HUDEP-2 (cell line): Measurements from ENCODE around the gene WRNIP1.

Source experiments
- DNase-seq, 76 experiments: peaks; one replicate each; lab custom pipeline; 2025; ENCODE audit not compliant: unreplicated experiment in 76 of 76; lab: John Stamatoyannopoulos, UW

WRNIP1 gene

DNA sequence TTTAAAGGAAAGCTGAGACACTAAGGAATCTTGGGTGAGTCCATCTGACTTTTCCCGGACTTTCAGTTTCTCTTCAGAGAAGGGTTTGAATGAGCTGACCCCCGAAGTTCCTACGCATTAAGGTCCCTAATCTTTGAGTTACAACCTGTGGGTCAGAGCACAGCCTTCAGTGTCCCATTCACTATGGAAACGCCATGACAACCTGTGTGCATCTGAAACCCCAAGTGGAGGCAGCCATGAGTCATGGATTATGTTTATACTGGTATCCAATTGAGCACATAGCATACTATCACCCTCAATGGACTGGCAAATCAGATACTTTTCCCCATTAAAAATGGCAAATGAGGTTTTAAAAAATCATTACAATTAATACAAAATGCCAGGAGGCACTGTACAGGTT is 25.9 kb upstream of the WRNIP1 start:
- peak in 8 of 76 experiments; percentile 17 to 51 (median 29) for DNase-seq

DNA sequence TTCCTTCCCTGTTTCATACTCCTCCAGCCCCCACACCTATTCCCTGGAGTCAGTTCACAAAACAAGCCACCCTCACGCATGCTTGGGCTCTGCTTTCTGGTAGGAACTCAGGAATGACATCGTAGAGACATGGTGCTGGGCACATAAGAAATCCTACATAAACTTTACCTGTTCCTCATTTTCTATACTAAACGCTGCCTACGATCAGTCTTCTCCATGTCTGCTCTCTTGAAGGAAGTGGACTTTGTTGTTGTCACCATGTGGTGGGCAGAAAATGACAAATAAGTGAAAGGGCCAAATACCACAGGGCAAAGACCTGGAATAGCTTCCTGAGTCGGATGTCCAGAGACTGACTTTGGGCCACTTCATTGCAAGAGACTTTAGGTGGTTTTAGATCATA is 24.6 kb upstream of the WRNIP1 start:
- no peak for DNase-seq

- no peak for DNase-seq
These were observed 23.4 kb upstream of the WRNIP1 start for GRCh38 chr6:2741756-2742155.

- DNase-seq: no peak
These were observed 21.6 kb upstream of the WRNIP1 start for GRCh38 chr6:2743280-2744208.

GRCh38 chr6:2744209-2744771 is 20.9 kb upstream of the WRNIP1 start:
- DNase-seq: no peak

DNA sequence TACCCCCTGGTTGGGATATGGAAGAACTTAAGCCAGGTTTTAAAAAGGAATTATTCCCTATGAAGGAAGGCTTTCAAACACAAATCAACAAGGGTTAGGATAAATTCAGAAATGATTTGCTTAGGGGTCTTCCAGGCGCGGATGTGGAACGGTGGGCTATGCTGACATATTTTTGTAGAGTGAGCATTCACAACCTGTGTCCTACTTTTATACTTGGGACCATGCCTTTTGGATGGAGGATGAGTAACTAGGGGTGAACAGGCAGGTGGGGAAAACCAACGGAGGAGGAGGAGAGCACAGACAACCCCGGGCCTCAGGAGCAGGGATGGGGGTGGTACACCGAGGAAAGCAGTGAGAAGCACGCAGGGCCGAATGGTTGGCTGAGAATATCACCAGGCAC is 20.4 kb upstream of the WRNIP1 start:
- DNase-seq: no peak

DNA sequence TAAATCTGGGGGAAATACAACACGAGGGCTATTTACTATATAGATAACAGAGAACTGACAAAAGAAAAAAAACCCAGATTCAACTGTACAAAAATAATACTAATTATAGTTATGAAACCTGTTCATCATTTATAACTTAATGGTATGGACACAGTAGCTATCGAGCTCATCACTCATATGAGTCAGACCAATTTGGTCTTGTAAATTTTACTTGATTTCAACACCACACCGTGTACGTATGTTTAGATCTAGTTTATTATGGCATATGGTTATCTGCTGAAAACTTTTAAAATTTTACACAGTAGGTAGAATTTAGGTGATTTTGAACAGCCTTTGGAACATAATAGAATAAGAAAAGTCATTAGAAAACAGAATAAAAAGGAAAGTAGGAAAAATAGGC is 19.9 kb upstream of the WRNIP1 start:
- DNase-seq: no peak

DNA sequence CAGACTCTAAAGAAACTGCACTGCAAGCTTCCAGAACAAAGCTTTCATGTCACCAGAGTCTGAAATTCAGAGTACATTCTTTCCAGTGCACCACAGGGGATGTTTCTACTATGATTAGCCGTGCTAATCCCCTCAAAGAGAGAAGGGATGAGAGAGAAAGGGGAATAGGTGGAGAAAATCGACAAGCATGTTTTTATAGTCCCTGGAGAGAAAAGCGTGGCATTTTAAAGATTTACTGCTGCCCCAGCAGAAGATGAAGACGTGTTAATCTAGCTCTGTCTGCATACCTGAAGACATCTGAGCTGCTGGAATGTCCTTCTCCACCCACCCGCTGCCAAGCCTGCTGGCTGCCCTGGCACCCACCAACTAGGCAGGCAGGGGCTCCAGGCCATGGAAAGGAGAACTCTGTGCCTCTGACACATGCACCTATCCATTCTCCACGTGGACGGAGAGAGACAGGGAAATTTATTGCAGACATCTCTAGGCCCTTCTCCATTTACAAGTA is 18.6 kb upstream of the WRNIP1 start:
- no peak for DNase-seq

DNA sequence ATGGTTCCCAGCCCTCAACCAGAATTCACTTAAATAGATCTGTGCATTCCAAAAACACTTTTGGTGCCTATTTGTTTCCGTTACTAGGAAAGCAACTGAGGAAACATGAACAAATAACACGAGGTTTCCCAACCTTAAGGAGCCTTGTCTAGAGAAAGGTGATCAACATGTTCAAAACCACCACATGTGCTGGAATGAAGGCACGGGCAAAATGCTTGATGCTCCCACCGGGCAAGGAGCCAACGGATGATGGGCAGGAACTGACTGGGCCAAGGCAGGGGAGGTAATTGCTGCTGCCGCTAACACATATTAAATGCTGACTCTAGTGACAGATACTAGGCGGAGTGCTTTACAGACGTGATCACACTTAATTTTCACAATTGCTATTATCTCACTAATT is 17.0 kb upstream of the WRNIP1 start:
- DNase-seq: no peak

DNA sequence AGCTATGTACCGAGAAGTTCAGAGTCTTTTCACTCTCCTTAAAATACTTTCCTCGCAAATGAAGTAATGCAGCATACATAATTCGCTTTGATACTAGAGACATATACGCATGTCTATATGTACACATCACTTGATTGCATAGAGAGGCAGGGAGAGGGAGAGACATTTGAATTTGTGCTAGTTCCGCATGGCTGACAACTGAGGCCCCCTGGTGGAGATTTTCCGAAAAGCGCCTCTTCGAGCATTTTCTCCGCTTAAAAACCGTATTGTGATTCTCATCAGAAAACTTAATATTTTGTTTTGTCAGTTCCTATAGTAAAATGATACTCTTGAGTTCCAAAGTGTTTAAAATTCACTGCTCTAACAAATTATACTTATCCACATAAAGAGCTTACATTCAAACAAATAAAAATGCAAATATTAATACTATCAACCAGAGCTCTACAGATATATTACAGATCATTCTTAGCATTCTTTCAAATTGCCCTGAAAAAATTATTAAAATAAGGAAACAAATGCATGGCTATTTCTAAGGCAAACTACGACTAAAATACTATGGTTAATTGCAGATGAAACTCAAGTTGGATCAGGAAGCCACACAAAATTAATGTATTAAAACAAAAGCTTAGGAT is 15.1 kb upstream of the WRNIP1 start:
- DNase-seq: peak in 47 of 76 experiments; percentile 12 to 72 (median 42)

GRCh38 chr6:2750832-2751231 is 14.4 kb upstream of the WRNIP1 start, which contains the start of gene MYLK4:
MYLK4 (minus strand) TSS chr6:2750922; CDS start chr6:2749294, 1,628 bp downstream.
- no peak for DNase-seq

- DNase-seq: peak in 17 of 76 experiments; percentile 14 to 69 (median 35)
These were observed 13.3 kb upstream of the WRNIP1 start for GRCh38 chr6:2751871-2752270.

- peak in 17 of 76 experiments; percentile 16 to 56 (median 38) for DNase-seq
These were observed 12.6 kb upstream of the WRNIP1 start for GRCh38 chr6:2752477-2753109.

DNA sequence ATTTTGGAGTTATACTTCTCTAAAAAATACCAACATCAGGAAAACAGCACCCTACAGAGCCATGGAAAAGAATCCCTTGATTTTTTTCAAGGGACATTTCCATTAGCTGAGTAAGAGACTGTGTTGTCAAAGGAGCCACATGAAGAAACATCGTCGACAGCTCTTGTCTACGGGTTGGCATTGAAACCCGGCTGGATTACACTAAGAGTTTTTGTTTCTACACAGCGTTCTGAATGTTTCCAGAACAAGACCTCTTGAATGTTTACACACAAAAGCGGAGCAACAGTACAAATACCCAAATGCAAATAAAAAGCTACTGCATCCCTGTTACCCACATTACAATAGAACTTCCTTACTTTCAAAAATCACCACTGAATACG is 12.1 kb upstream of the WRNIP1 start:
- DNase-seq: no peak

DNA sequence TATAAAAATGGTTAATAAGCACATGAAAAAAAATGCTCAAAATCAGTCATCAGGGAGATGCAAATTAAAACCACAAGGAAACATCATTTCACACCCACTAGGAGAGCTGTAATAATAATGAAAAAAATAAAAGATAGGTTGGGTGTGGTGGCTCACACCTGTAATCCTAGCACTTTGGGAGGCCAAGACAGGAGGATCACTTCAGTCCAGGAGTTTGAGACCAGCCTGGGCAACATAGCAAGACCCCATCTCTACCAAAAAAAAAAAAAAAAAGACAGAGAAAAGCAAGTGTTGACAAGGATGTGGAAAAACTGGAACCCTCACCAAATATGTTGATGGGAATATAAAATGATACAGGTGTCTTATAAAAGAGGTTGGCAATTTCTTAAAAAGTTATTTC is 11.4 kb upstream of the WRNIP1 start:
- no peak for DNase-seq

GRCh38 chr6:2754393-2754792 is 10.8 kb upstream of the WRNIP1 start:
- no peak for DNase-seq

DNA sequence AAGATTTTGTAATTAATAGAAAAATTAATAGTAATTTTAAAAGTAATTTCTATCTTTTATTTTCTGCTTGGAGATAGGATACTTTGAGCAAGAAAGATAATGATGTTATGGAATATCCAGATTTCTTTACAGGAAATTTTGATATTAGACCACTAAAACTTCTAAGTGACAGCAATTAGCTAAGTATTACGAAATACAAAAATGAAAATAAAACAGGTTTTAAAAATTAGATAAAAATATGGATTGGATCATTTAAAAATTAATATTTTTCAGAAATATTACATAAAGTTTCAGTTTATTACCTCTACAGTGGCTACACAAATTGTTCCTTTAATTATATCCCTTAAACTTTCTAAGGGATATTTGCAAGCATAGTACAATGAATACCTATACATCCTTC is 10.3 kb upstream of the WRNIP1 start:
- no peak for DNase-seq

GRCh38 chr6:2755456-2755855 is 9.7 kb upstream of the WRNIP1 start:
- DNase-seq: no peak

- no peak for DNase-seq
These were observed 9.0 kb upstream of the WRNIP1 start for GRCh38 chr6:2756241-2756640.

GRCh38 chr6:2756687-2757224 is 8.4 kb upstream of the WRNIP1 start:
- DNase-seq: no peak

- DNase-seq: no peak
These were observed 6.2 kb upstream of the WRNIP1 start for GRCh38 chr6:2758980-2759379.
